Stomach (tissue), 4 donors: ENCODE measurements around the gene KRT1.

Experiments
- CTCF ChIP-seq, 7 experiments: fragments of 450-650 bp in 4 of 7; fragments of 200-600 bp in 3 of 7; sonication (generic) in 3 of 7; IDR thresholded peaks; one replicate each; pipeline ENCODE4 v1.5.1; 2016 to 2019; ENCODE audit warnings: antibody characterized with exemption in 7 of 7, control low read depth in 2 of 7, mild to moderate bottlenecking in 1 of 7
- EP300 ChIP-seq: sonication (generic); formaldehyde crosslinking; IDR thresholded peaks from one replicate; pipeline ENCODE4 v1.6.1; 2017; ENCODE audit warnings: antibody characterized with exemption
- POLR2AphosphoS5 ChIP-seq, 3 donors: sonication (generic); formaldehyde crosslinking; IDR thresholded peaks; one replicate each; pipeline ENCODE4 v1.6.1; 2016; ENCODE audit warnings: antibody characterized with exemption in 3 of 3

- TF ChIP-seq CTCF (IDR thresholded peaks at IDR 0.05) (no peak), EP300 (no peak), POLR2AphosphoS5 (IDR thresholded peaks at IDR 0.05) (no peak)
These were observed 19.2 kb upstream of the KRT1 start for GRCh38 chr12:52699373-52699772.
